IMR-90 (cell line): ENCODE measurements around the gene EXOC5. TPM values are rescaled to one million over a fixed set of nuclear protein-coding genes. Genes with fewer than 3 reads are reported as not detected.

Experiments used
- ATAC-seq: fragments of 200-7000 bp; cut with Tn5 transposase; 2 replicates; pipeline ENCODE4 v1.9.1; 2020; ENCODE audit warnings: low read depth, mild to moderate bottlenecking, moderate library complexity
- BruUV-seq: library from RNA; stranded (reverse); fragments of 400-500 nt; replicated peaks from 2 replicates; lab custom pipeline; 2021; lab: Mats Ljungman, UMichigan
- CTCF ChIA-PET: fragments of 300-600 bp; formaldehyde crosslinking; extraction: SDS; loops from one replicate; lab custom pipeline; 2021; ENCODE audit warnings: antibody characterized with exemption; lab: Yijun Ruan, JAX
- POLR2A ChIA-PET: fragments of 300-600 bp; sonication (Branson Sonifier 250); formaldehyde crosslinking; loops from one replicate; lab custom pipeline; 2022; ENCODE audit warnings: antibody characterized with exemption; ENCODE audit not compliant: unreplicated experiment; lab: Charles Lee
- DNase-seq: peaks from one replicate; pipeline ENCODE4 v3.0.0; 2013
- H2AFZ ChIP-seq: replicated peaks from 2 replicates; pipeline ENCODE3; 2013; ENCODE audit warnings: low read length, mild to moderate bottlenecking; ENCODE audit not compliant: poor library complexity
- H2AK5ac ChIP-seq: 2 replicates; pipeline ENCODE4 v1.6.1; 2013; ENCODE audit warnings: low read depth, low read length, inconsistent platforms
- H2AK9ac ChIP-seq: replicated peaks from 2 replicates; pipeline ENCODE3; 2013; ENCODE audit warnings: mild to moderate bottlenecking, low read depth, low read length, moderate library complexity; ENCODE audit not compliant: poor library complexity
- H2BK120ac ChIP-seq: 2 replicates; pipeline ENCODE4 v1.6.1; 2013; ENCODE audit warnings: low read depth, low read length, inconsistent platforms
- H2BK15ac ChIP-seq: 3 replicates; pipeline ENCODE4 v1.6.1; 2013; ENCODE audit warnings: low read depth, low read length, inconsistent platforms
- H2BK20ac ChIP-seq: 2 replicates; pipeline ENCODE4 v1.6.1; 2013; ENCODE audit warnings: low read depth, mild to moderate bottlenecking, inconsistent platforms, low read length, moderate library complexity
- H2BK5ac ChIP-seq: 2 replicates; pipeline ENCODE4 v1.6.1; 2013; ENCODE audit warnings: mild to moderate bottlenecking, low read depth, low read length, inconsistent platforms; ENCODE audit not compliant: poor library complexity, severe bottlenecking
- H3K14ac ChIP-seq: replicated peaks from 2 replicates; pipeline ENCODE4 v1.6.1; 2013; ENCODE audit warnings: low read depth, low read length, inconsistent platforms
- H3K18ac ChIP-seq: 2 replicates; pipeline ENCODE4 v1.6.1; 2013; ENCODE audit warnings: low read depth, low read length, control low read depth
- H3K23ac ChIP-seq: 2 replicates; pipeline ENCODE4 v1.6.1; 2013; ENCODE audit warnings: low read depth, low read length, inconsistent platforms
- H3K27ac ChIP-seq: 2 replicates; pipeline ENCODE4 v1.5.1; 2013; ENCODE audit warnings: mild to moderate bottlenecking, control low read depth, low read length; ENCODE audit not compliant: insufficient read depth
- H3K27me3 ChIP-seq: 2 replicates; pipeline ENCODE4 v1.6.1; 2013; ENCODE audit warnings: low read length; ENCODE audit not compliant: control insufficient read depth, insufficient read depth
- H3K36me3 ChIP-seq: 2 replicates; pipeline ENCODE4 v1.6.1; 2013; ENCODE audit warnings: low read length, mixed read lengths; ENCODE audit not compliant: control insufficient read depth, insufficient read depth
- H3K4ac ChIP-seq: 2 replicates; pipeline ENCODE4 v1.6.1; 2013; ENCODE audit warnings: low read depth, low read length, inconsistent platforms
- H3K4me1 ChIP-seq: 2 replicates; pipeline ENCODE4 v1.6.1; 2013; ENCODE audit warnings: low read length, mixed read lengths; ENCODE audit not compliant: control insufficient read depth, insufficient read depth
- H3K4me2 ChIP-seq: 2 replicates; pipeline ENCODE4 v1.6.1; 2013; ENCODE audit warnings: low read depth, mild to moderate bottlenecking, control low read depth, low read length, moderate library complexity
- H3K4me3 ChIP-seq: 2 replicates; pipeline ENCODE4 v1.5.1; 2013; ENCODE audit warnings: low read depth, mild to moderate bottlenecking, control low read depth, low read length, moderate library complexity; ENCODE audit not compliant: insufficient read depth
- H3K56ac ChIP-seq: 2 replicates; pipeline ENCODE4 v1.6.1; 2013; ENCODE audit warnings: low read length, inconsistent platforms; ENCODE audit not compliant: insufficient read depth; ENCODE audit errors: extremely low read depth
- H3K79me1 ChIP-seq, 2 experiments: 2 replicates each; pipeline ENCODE4 v1.6.1; 2013; ENCODE audit warnings: low read length in 2 of 2, inconsistent platforms in 1 of 2, low read depth in 1 of 2
- H3K9ac ChIP-seq: 2 replicates; pipeline ENCODE4 v1.6.1; 2013; ENCODE audit warnings: low read depth, low read length, control low read depth
- H3K9me1 ChIP-seq: 2 replicates; pipeline ENCODE4 v1.6.1; 2013; ENCODE audit warnings: low read length, inconsistent platforms; ENCODE audit not compliant: insufficient read depth
- H3K9me3 ChIP-seq: 2 replicates; pipeline ENCODE4 v1.6.1; 2013; ENCODE audit warnings: low read length; ENCODE audit not compliant: control insufficient read depth, insufficient read depth
- H4K20me1 ChIP-seq: 2 replicates; pipeline ENCODE4 v1.6.1; 2013; ENCODE audit warnings: low read length, inconsistent platforms; ENCODE audit not compliant: insufficient read depth
- H4K5ac ChIP-seq: 2 replicates; pipeline ENCODE4 v1.6.1; 2013; ENCODE audit warnings: mild to moderate bottlenecking, low read depth, low read length, control low read depth
- H4K8ac ChIP-seq, 2 experiments: 2 replicates each; pipeline ENCODE4 v1.6.1; 2013; ENCODE audit warnings: low read depth in 2 of 2, low read length in 2 of 2, control low read depth in 1 of 2, inconsistent platforms in 1 of 2
- H4K91ac ChIP-seq: 2 replicates; pipeline ENCODE4 v1.6.1; 2013; ENCODE audit warnings: low read depth, low read length, inconsistent platforms; ENCODE audit not compliant: insufficient read depth
- BHLHE40 ChIP-seq: fragments of 150-350 bp; IDR thresholded peaks from 2 replicates; pipeline ENCODE4 v1.6.1; 2016; ENCODE audit warnings: mild to moderate bottlenecking, low read depth, low read length
- CEBPB ChIP-seq: IDR thresholded peaks from 2 replicates; pipeline ENCODE4 v1.6.1; 2012; ENCODE audit warnings: low read depth, low read length, improper control_type of control experiment
- CHD1 ChIP-seq: IDR thresholded peaks from 2 replicates; pipeline ENCODE4 v1.6.1; 2012; ENCODE audit warnings: low read depth, low read length, improper control_type of control experiment
- CTCF ChIP-seq: conservative IDR thresholded peaks from 2 replicates; pipeline ENCODE4 v1.5.1; 2012; ENCODE audit warnings: mild to moderate bottlenecking, low read depth, low read length, improper control_type of control experiment
- ELK1 ChIP-seq: fragments of 150-350 bp; IDR thresholded peaks from 2 replicates; pipeline ENCODE4 v1.6.1; 2016; ENCODE audit warnings: low read depth, mild to moderate bottlenecking, low read length, moderate library complexity, borderline replicate concordance
- FOS ChIP-seq: fragments of 150-350 bp; IDR thresholded peaks from 2 replicates; pipeline ENCODE4 v1.6.1; 2016; ENCODE audit warnings: low read depth, low read length
- MAFK ChIP-seq: IDR thresholded peaks from 2 replicates; pipeline ENCODE4 v1.6.1; 2012; ENCODE audit warnings: low read depth, low read length, improper control_type of control experiment
- MAZ ChIP-seq: IDR thresholded peaks from 2 replicates; pipeline ENCODE4 v1.6.1; 2012; ENCODE audit warnings: low read depth, mild to moderate bottlenecking, low read length, improper control_type of control experiment, moderate library complexity, borderline replicate concordance
- MXI1 ChIP-seq: IDR thresholded peaks from 2 replicates; pipeline ENCODE4 v1.6.1; 2012; ENCODE audit warnings: low read depth, mild to moderate bottlenecking, low read length, moderate library complexity, borderline replicate concordance
- NFE2L2 ChIP-seq: fragments of 150-350 bp; IDR thresholded peaks from 2 replicates; pipeline ENCODE4 v1.6.1; 2016; ENCODE audit warnings: low read depth, mild to moderate bottlenecking, low read length
- POLR2A ChIP-seq: IDR thresholded peaks from 2 replicates; pipeline ENCODE4 v1.6.1; 2012; ENCODE audit warnings: mild to moderate bottlenecking, low read depth, low read length
- RAD21 ChIP-seq: IDR thresholded peaks from 2 replicates; pipeline ENCODE4 v1.6.1; 2012; ENCODE audit warnings: low read length, improper control_type of control experiment
- RCOR1 ChIP-seq: IDR thresholded peaks from 2 replicates; pipeline ENCODE4 v1.6.1; 2012; ENCODE audit warnings: mild to moderate bottlenecking, low read length, improper control_type of control experiment; ENCODE audit not compliant: insufficient replicate concordance
- RFX5 ChIP-seq: IDR thresholded peaks from 2 replicates; pipeline ENCODE4 v1.8.0; 2012; ENCODE audit warnings: low read depth, mild to moderate bottlenecking, low read length, moderate library complexity
- SMC3 ChIP-seq: fragments of 150-350 bp; IDR thresholded peaks from 2 replicates; pipeline ENCODE4 v1.6.1; 2016; ENCODE audit warnings: low read depth, mild to moderate bottlenecking, antibody characterized with exemption, low read length, moderate library complexity
- USF2 ChIP-seq: fragments of 150-350 bp; IDR thresholded peaks from 2 replicates; pipeline ENCODE4 v1.6.1; 2017; ENCODE audit warnings: mild to moderate bottlenecking, antibody characterized with exemption, low read length, low read depth
- WGBS, 2 experiments: methylation state at CpG; one replicate each; pipeline versions ENCODE4 v1.1.5 to v1.1.7; 2013; ENCODE audit warnings: missing lambda C conversion rate in 2 of 2; ENCODE audit not compliant: insufficient read length in 1 of 2; ENCODE audit errors: extremely low coverage in 2 of 2; 5-methylcytosine and 5-hydroxymethylcytosine counted together
- dilution Hi-C: fragments of 300-500 bp; cut with HindIII; formaldehyde crosslinking; loops from one replicate; pipeline ENCODE4 v1.14.3; 2018; ENCODE audit warnings: low sequenced_read_pairs; ENCODE audit not compliant: unreplicated experiment
- in situ Hi-C: fragments of 300-500 bp; cut with MboI; formaldehyde crosslinking; loops from 3 replicates; pipeline ENCODE4 v1.14.3; 2019; ENCODE audit warnings: low sequenced_read_pairs, inconsistent platforms, mixed read lengths
- intact Hi-C: fragments of 100-400 bp; cut with micrococcal nuclease; formaldehyde crosslinking; loops from 2 replicates; pipeline ENCODE4 v1.10.0; 2022
- polyA plus RNA-seq, 3 experiments: library from polyadenylated mRNA; depleted of rRNA; stranded (reverse); fragments of >200 nt; gene quantifications; 2 replicates each; pipeline ENCODE4 v1.2.3, GENCODE V29; 2012; ENCODE audit warnings: low replicate concordance in 1 of 3
- total RNA-seq: library from RNA; depleted of rRNA; stranded (reverse); fragments of >200 nt; gene quantifications from 2 replicates; pipeline ENCODE4 v1.2.3, GENCODE V29; 2012

The EXOC5 gene
- total and polyA plus RNA-seq, 2 of the 4 experiments (the other 2 are of a cell fraction) = 22.4 to 52.5 TPM

GRCh38 chr14:57174466-57174865 lies 94.2 kb downstream of the EXOC5 start:
- Histone ChIP-seq H3K23ac (no peak overlapping the region), H3K4me1 (no peaks in the 10 kb centered on the region), H3K9me1 (no peaks in the 10 kb centered on the region), H2BK15ac (no peak overlapping the region), H3K27ac (no peak overlapping the region), H3K4ac (no peak overlapping the region), H3K79me1 (no peaks in the 10 kb centered on the region), H4K5ac (no peak overlapping the region), H3K27me3 (peaks cover 2% of the 10 kb centered on the region), H3K4me3 (no peak overlapping the region), H4K20me1 (no peaks in the 10 kb centered on the region), H2BK20ac (no peak overlapping the region), H3K14ac (no peak overlapping the region), H2AK5ac (no peak overlapping the region), H3K36me3 (no peaks in the 10 kb centered on the region), H4K8ac (no peak overlapping the region), H3K4me2 (no peak overlapping the region), H3K9ac (no peak overlapping the region), H2AK9ac (no peak overlapping the region), H2BK5ac (no peak overlapping the region), H3K18ac (no peak overlapping the region), H2AFZ (no peak overlapping the region), H3K56ac (no peak overlapping the region), H2BK120ac (no peak overlapping the region), H4K91ac (no peak overlapping the region), H3K9me3 (no peaks in the 10 kb centered on the region)
- ChIA-PET POLR2A (no interaction called here), CTCF (no interaction called here)
- DNase-seq = no peak
- WGBS, 2 experiments = no CpG with 5 or more reads among the region's 4 CpGs
- intact Hi-C loops = no loop called here
- in situ Hi-C loops = no loop called here
- no peak for ATAC-seq
- dilution Hi-C loops = no loop called here
- no peak for TF ChIP-seq FOS
- no peak for TF ChIP-seq SMC3
- no peak for TF ChIP-seq BHLHE40
- TF ChIP-seq CEBPB = no peak
- no peak for TF ChIP-seq CHD1
- TF ChIP-seq ELK1 = no peak
- TF ChIP-seq RAD21 = no peak
- no peak for TF ChIP-seq MXI1
- no peak for TF ChIP-seq POLR2A
- TF ChIP-seq CTCF = no peak
- TF ChIP-seq MAFK = no peak
- TF ChIP-seq NFE2L2 = no peak
- no peak for TF ChIP-seq RCOR1
- TF ChIP-seq MAZ = no peak
- no peak for TF ChIP-seq RFX5
- no peak for TF ChIP-seq USF2
- no TSS peak for BruUV-seq
